ENCODE measurements around the gene FEM1B. TPM values are rescaled to one million over a fixed set of nuclear protein-coding genes. Genes with fewer than 3 reads are reported as not detected.

Gene FEM1B
- total RNA-seq, 1 experiment from 2014 or later, result 22.1 TPM

GRCh38 chr15:68328443-68328842 lies 50.9 kb downstream of the FEM1B start:
- Histone ChIP-seq H3F3A (ENCODE audit: low read length, unreplicated experiment) (no peaks in the 10 kb centered on the region), H3K9me3 (ENCODE audit: low read length) (no peaks in the 10 kb centered on the region), H3K36me3 (ENCODE audit: low read depth, low read length) (no peaks in the 10 kb centered on the region), H3K4me2 (ENCODE audit: low read length) (no peak overlapping the region), H3K4me1 (ENCODE audit: insufficient read depth, low read length) (no peaks in the 10 kb centered on the region), H3K27me3 (ENCODE audit: low read length) (peaks cover 6% of the 10 kb centered on the region; the same call in 1 of the 2 replicates), H3K79me2 (ENCODE audit: low read length) (no peaks in the 10 kb centered on the region), H2AFZ (ENCODE audit: low read length) (no peak overlapping the region), H4K20me1 (ENCODE audit: low read length) (no peaks in the 10 kb centered on the region), H3K9me2 (replicated peaks; ENCODE audit: low read length) (no peaks in the 10 kb centered on the region), H3K4me3 (ENCODE audit: low read length) (no peak overlapping the region), H3K9ac (ENCODE audit: low read length) (no peak overlapping the region), H3K27ac (ENCODE audit: low read length) (no peak overlapping the region)
- ATAC-seq, result no peak
- ChIA-PET CTCF (no interaction called here), POLR2A (ENCODE audit: unreplicated experiment) (no interaction called here)
- intact Hi-C loops (cut with micrococcal nuclease), result no loop called here
- TF ChIP-seq EZH2phosphoT487 (IDR thresholded peaks at IDR 0.05; ENCODE audit: borderline replicate concordance, low read length) (no peak), CTCF (conservative IDR thresholded peaks at IDR 0.05; ENCODE audit: low read depth, low read length) (no peak), EZH2 (IDR thresholded peaks at IDR 0.05; ENCODE audit: low read length, unreplicated experiment) (no peak)
- BruUV-seq (replicated peaks), result no TSS peak
- peak; percentile 14 for DNase-seq

DNA sequence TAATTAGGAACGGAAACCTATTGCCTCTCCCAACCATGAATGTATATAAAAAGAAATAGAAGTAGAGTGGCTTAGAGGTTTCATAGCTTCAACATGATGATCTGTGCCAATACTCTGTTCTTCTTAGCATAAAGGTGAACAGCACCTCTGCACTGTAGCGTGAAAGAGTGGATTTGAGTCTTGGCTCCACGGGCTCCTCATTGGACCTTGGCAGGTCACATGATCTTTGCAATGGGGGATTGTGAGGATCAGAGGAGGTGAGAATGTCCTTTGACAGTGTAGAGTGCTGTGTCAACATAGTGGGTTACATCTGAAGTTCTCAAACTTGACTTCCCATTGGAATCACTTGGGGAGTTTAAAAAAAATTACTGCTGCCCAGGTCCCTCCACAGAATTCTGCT lies 51.4 kb downstream of the FEM1B start:
- Histone ChIP-seq H3K36me3 (ENCODE audit: low read depth, low read length) (no peaks in the 10 kb centered on the region), H3K9me3 (ENCODE audit: low read length) (no peaks in the 10 kb centered on the region), H3K79me2 (ENCODE audit: low read length) (no peaks in the 10 kb centered on the region), H3K27ac (ENCODE audit: low read length) (no peak overlapping the region), H3K27me3 (ENCODE audit: low read length) (peaks cover 6% of the 10 kb centered on the region; the same call in 1 of the 2 replicates), H3F3A (ENCODE audit: low read length, unreplicated experiment) (no peaks in the 10 kb centered on the region), H2AFZ (ENCODE audit: low read length) (no peak overlapping the region), H3K9me2 (replicated peaks; ENCODE audit: low read length) (no peaks in the 10 kb centered on the region), H3K4me2 (ENCODE audit: low read length) (no peak overlapping the region), H3K4me3 (ENCODE audit: low read length) (no peak overlapping the region), H4K20me1 (ENCODE audit: low read length) (no peaks in the 10 kb centered on the region), H3K9ac (ENCODE audit: low read length) (no peak overlapping the region), H3K4me1 (ENCODE audit: insufficient read depth, low read length) (no peaks in the 10 kb centered on the region)
- no TSS peak for BruUV-seq (replicated peaks)
- intact Hi-C loops (cut with micrococcal nuclease), result no loop called here
- TF ChIP-seq EZH2phosphoT487 (IDR thresholded peaks at IDR 0.05; ENCODE audit: borderline replicate concordance, low read length) (no peak), CTCF (conservative IDR thresholded peaks at IDR 0.05; ENCODE audit: low read depth, low read length) (no peak), EZH2 (IDR thresholded peaks at IDR 0.05; ENCODE audit: low read length, unreplicated experiment) (no peak)
- DNase-seq, result no peak
- ChIA-PET CTCF (no interaction called here), POLR2A (ENCODE audit: unreplicated experiment) (no interaction called here)
- no peak for ATAC-seq

DNA sequence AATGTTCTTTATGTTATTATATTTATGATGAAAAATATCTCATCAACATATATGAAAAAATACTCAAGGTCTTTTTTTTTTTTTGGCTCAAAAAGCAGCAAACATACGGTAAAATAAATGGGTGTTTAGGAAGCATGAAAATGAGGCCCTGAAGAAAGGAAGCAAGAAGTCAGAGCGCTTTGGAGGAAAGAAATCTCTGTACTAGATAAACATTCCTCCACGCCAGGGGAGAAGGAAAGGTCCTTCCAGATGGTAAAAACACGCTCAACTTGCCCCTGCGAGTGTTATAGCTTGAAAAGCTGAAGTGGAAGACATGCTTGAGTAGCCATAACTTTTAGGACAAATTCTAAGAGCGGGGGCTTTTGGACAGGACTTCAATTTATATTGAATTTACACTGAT lies 52.9 kb downstream of the FEM1B start:
- ATAC-seq (no peak), DNase-seq (no peak)
- no peaks in the 10 kb centered on the region for H3K9me2 ChIP-seq (replicated peaks; ENCODE audit: low read length)
- no peaks in the 10 kb centered on the region for H3K9me3 ChIP-seq (ENCODE audit: low read length)
- peaks cover 6% of the 10 kb centered on the region; the same call in 1 of the 2 replicates for H3K27me3 ChIP-seq (ENCODE audit: low read length)
- ChIA-PET POLR2A (ENCODE audit: unreplicated experiment) (no interaction called here), CTCF (no interaction called here)
- no peak for TF ChIP-seq EZH2 (IDR thresholded peaks at IDR 0.05; ENCODE audit: low read length, unreplicated experiment)
- no peak for TF ChIP-seq EZH2phosphoT487 (IDR thresholded peaks at IDR 0.05; ENCODE audit: borderline replicate concordance, low read length)
- TF ChIP-seq CTCF (conservative IDR thresholded peaks at IDR 0.05; ENCODE audit: low read depth, low read length), result no peak
- no peaks in the 10 kb centered on the region for H3K36me3 ChIP-seq (ENCODE audit: low read depth, low read length)
- H3K27ac ChIP-seq (ENCODE audit: low read length), result no peak overlapping the region
- no peak overlapping the region for H3K4me3 ChIP-seq (ENCODE audit: low read length)
- H2AFZ ChIP-seq (ENCODE audit: low read length), result no peak overlapping the region
- H4K20me1 ChIP-seq (ENCODE audit: low read length), result no peaks in the 10 kb centered on the region
- H3K4me1 ChIP-seq (ENCODE audit: insufficient read depth, low read length), result no peaks in the 10 kb centered on the region
- no peak overlapping the region for H3K9ac ChIP-seq (ENCODE audit: low read length)
- no peak overlapping the region for H3K4me2 ChIP-seq (ENCODE audit: low read length)
- H3F3A ChIP-seq (ENCODE audit: low read length, unreplicated experiment), result no peaks in the 10 kb centered on the region
- no peaks in the 10 kb centered on the region for H3K79me2 ChIP-seq (ENCODE audit: low read length)
- intact Hi-C loops (cut with micrococcal nuclease), result no loop called here
- no TSS peak for BruUV-seq (replicated peaks)

All from PC-3 (cell line).